Neutrophil (primary cell): ENCODE data around the gene GABRA5.

Source experiments
- H3K27ac ChIP-seq: fragments of 200-600 bp; sonication (generic); 2 replicates; pipeline ENCODE4 v1.5.1; 2016; ENCODE audit warnings: mild to moderate bottlenecking, moderate library complexity
- H3K27me3 ChIP-seq: fragments of 200-600 bp; sonication (generic); 2 replicates; pipeline ENCODE4 v1.6.0; 2016; ENCODE audit warnings: mild to moderate bottlenecking
- H3K36me3 ChIP-seq: fragments of 200-600 bp; sonication (generic); 2 replicates; pipeline ENCODE4 v1.5.1; 2017
- H3K4me1 ChIP-seq, 2 experiments: fragments of 200-600 bp in 1 of 2; sonication (generic) in 1 of 2; 1 replicate in 1 of 2; 2 replicates in 1 of 2; pipeline versions ENCODE4 v1.5.1 to v1.6.1; 2013 to 2016; ENCODE audit warnings: low read depth in 1 of 2, low read length in 1 of 2, mild to moderate bottlenecking in 1 of 2, moderate library complexity in 1 of 2; ENCODE audit not compliant: control insufficient read depth in 1 of 2, insufficient read depth in 1 of 2
- H3K4me3 ChIP-seq, 2 experiments: fragments of 200-600 bp in 1 of 2; sonication (generic) in 1 of 2; 1 replicate in 1 of 2; 2 replicates in 1 of 2; pipeline ENCODE4 v1.5.1; 2013 to 2016; ENCODE audit warnings: low read depth in 1 of 2, low read length in 1 of 2, mild to moderate bottlenecking in 1 of 2, moderate library complexity in 1 of 2
- H3K9me3 ChIP-seq: fragments of 200-600 bp; sonication (generic); 2 replicates; pipeline ENCODE4 v1.5.1; 2016
- CTCF ChIP-seq: fragments of 200-600 bp; sonication (generic); IDR thresholded peaks from 2 replicates; pipeline ENCODE4 v1.5.1; 2016; ENCODE audit warnings: antibody characterized with exemption

Gene GABRA5

DNA sequence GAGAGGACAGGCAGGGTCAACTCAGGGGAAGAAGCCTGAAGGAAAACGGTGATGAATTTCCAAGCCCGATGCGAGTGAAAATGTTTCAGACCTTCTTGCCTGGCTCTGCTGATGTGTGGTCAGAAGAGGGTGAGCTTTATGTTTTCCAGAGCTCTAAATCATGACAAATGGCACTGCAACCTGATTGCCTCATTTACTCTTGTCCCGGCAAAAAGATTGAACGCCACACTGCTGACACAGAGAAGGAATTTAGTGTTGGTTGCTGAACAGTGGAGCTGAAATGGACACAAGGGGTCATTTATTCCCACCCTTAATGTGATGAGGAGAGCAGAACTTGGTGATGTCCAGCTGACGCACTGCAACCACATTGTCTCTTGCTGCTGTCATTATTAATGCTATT is 68.0 kb downstream of the GABRA5 start:
- no peak overlapping the region for H3K27ac ChIP-seq
- no peak for TF ChIP-seq CTCF
- no peaks in the 10 kb centered on the region for H3K27me3 ChIP-seq
- H3K9me3 ChIP-seq = no peaks in the 10 kb centered on the region
- no peaks in the 10 kb centered on the region for H3K36me3 ChIP-seq
- H3K4me3 ChIP-seq = no peak overlapping the region
- H3K4me1 ChIP-seq = no peaks in the 10 kb centered on the region

- no peak overlapping the region for H3K27ac ChIP-seq
- H3K27me3 ChIP-seq = no peaks in the 10 kb centered on the region
- H3K36me3 ChIP-seq = no peaks in the 10 kb centered on the region
- no peaks in the 10 kb centered on the region for H3K4me1 ChIP-seq
- H3K9me3 ChIP-seq = no peaks in the 10 kb centered on the region
- H3K4me3 ChIP-seq = no peak overlapping the region
- no peak for TF ChIP-seq CTCF
These were observed 68.5 kb downstream of the GABRA5 start for GRCh38 chr15:26935322-26935721.

DNA sequence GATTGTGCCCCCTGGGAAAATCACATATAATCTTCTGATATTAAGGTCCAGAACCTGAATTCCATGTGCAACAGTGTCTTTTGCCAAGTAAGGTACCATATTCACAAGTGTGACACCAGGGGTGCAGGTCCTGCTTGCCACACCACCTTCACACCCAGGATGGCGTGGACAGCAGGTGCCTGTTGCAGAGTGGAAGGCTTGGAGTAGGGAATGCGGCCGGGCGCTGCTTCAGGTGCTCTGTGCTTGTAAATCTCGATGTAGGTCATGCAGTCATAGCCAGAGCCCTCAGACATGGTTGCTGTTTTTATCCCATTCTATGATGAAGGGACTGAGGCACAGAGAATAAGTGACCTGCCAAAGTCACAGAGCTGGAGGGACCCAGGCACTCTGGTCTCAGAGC is 69.6 kb downstream of the GABRA5 start:
- no peaks in the 10 kb centered on the region for H3K9me3 ChIP-seq

GRCh38 chr15:26937134-26937533 is 70.3 kb downstream of the GABRA5 start:
- Histone ChIP-seq H3K4me3 (no peak overlapping the region), H3K9me3 (no peaks in the 10 kb centered on the region)
- TF ChIP-seq CTCF = no peak

More for the DNA sequence above, 69.6 kb downstream of the GABRA5 start:
- TF ChIP-seq CTCF = no peak
- Histone ChIP-seq H3K4me1 (no peaks in the 10 kb centered on the region), H3K27me3 (no peaks in the 10 kb centered on the region), H3K4me3 (no peak overlapping the region), H3K36me3 (no peaks in the 10 kb centered on the region), H3K27ac (no peak overlapping the region)

GRCh38 chr15:26939398-26939797 is 72.5 kb downstream of the GABRA5 start:
- TF ChIP-seq CTCF = no peak
- H3K9me3 ChIP-seq = no peaks in the 10 kb centered on the region
- no peak overlapping the region for H3K27ac ChIP-seq
- H3K4me1 ChIP-seq = no peaks in the 10 kb centered on the region
- no peaks in the 10 kb centered on the region for H3K36me3 ChIP-seq
- no peak overlapping the region for H3K4me3 ChIP-seq
- no peaks in the 10 kb centered on the region for H3K27me3 ChIP-seq

More at GRCh38 chr15:26937134-26937533, 70.3 kb downstream of the GABRA5 start:
- H3K27ac ChIP-seq = no peak overlapping the region
- no peaks in the 10 kb centered on the region for H3K27me3 ChIP-seq
- no peaks in the 10 kb centered on the region for H3K36me3 ChIP-seq
- no peaks in the 10 kb centered on the region for H3K4me1 ChIP-seq

DNA sequence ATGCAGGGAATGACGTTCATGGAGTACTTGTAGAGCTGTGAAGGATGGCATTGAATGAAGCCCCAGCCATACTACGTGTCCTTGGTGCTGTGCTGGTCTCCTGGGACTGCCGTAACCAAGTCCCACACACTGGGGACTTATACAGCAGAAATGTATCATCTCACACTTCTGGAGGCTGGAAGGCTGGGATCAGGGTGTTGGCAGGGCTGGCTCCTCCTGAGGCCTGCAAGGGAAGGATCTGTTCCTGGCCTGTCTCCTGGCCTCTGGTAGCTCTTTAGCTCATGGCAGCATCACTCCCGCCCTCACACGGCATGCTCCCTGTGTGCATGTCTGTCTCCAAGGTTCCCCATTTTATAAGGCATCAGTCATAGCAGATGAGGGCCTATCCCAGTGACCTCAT is 74.6 kb downstream of the GABRA5 start:
- no peaks in the 10 kb centered on the region for H3K27me3 ChIP-seq
- no peaks in the 10 kb centered on the region for H3K36me3 ChIP-seq
- no peak overlapping the region for H3K4me3 ChIP-seq
- no peak for TF ChIP-seq CTCF
- no peaks in the 10 kb centered on the region for H3K4me1 ChIP-seq
- H3K27ac ChIP-seq = no peak overlapping the region
- H3K9me3 ChIP-seq = no peaks in the 10 kb centered on the region
